ENCODE measurements around the gene IL17REL.

Gene IL17REL

DNA sequence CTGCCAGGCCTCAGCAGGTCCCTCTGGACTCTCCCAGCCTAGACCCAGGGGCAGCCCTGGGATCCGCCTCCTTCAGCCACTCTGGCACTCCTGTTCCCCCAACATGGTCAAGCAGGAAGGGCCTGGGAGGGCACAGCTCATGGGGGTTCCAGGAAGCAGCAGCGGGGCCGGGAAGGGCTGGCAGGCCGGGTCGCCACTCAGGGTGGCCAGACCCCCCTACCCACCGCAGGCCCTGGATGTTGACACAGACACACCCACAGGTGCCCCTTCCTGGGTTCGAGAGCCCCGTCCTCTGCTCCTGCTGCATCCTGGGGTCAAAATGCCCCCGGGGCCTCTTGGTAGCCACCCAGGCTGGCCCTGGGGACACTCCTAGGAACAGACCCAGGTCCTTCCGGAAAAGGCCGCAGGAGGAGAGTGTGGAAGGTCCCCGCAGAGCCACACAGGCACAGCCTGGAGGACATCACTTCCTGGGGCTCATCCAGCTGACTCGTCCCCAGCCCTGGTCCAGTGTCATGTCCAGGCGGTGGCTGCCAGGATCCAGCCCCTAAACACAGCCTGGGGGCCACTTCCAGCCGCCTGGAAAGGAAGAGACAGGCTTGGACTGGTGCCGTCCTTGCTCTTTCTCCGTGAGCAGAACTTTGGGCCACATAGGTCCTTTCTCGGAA, 58.8 kb downstream of the IL17REL start:
- H3K79me2 ChIP-seq (ENCODE audit: insufficient read depth, low read length): no peaks in the 10 kb centered on the region
- 0 out of 2 replicates have a peak, but pooled peaks cover 6% of the 10 kb centered on the region for H3K27me3 ChIP-seq (ENCODE audit: insufficient read depth, low read length)
- TF ChIP-seq, protein P1, sequence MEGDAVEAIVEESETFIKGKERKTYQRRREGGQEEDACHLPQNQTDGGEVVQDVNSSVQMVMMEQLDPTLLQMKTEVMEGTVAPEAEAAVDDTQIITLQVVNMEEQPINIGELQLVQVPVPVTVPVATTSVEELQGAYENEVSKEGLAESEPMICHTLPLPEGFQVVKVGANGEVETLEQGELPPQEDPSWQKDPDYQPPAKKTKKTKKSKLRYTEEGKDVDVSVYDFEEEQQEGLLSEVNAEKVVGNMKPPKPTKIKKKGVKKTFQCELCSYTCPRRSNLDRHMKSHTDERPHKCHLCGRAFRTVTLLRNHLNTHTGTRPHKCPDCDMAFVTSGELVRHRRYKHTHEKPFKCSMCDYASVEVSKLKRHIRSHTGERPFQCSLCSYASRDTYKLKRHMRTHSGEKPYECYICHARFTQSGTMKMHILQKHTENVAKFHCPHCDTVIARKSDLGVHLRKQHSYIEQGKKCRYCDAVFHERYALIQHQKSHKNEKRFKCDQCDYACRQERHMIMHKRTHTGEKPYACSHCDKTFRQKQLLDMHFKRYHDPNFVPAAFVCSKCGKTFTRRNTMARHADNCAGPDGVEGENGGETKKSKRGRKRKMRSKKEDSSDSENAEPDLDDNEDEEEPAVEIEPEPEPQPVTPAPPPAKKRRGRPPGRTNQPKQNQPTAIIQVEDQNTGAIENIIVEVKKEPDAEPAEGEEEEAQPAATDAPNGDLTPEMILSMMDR (IDR thresholded peaks at IDR 0.05; ENCODE audit: low read length): no peak
- no peak for TF ChIP-seq EZH2 (IDR thresholded peaks at IDR 0.05; ENCODE audit: borderline replicate concordance, low read length)
- no peak overlapping the region for H3K4me3 ChIP-seq (ENCODE audit: low read depth, low read length, poor library complexity, severe bottlenecking)
- no peaks in the 10 kb centered on the region for H3K4me1 ChIP-seq (ENCODE audit: insufficient read depth, low read length, severe bottlenecking)
- H3K9me3 ChIP-seq (ENCODE audit: low read length): no peaks in the 10 kb centered on the region
- H2AFZ ChIP-seq (ENCODE audit: low read length): no peak overlapping the region
- no peaks in the 10 kb centered on the region for H3K36me3 ChIP-seq (ENCODE audit: insufficient read depth, low read length)
- no peak overlapping the region for H3K27ac ChIP-seq (ENCODE audit: low read depth, low read length, poor library complexity, severe bottlenecking)
- no peak overlapping the region for H3K4me2 ChIP-seq (ENCODE audit: low read length)
- H3K9me2 ChIP-seq (ENCODE audit: low read depth, low read length): no peaks in the 10 kb centered on the region
- H3K9ac ChIP-seq (ENCODE audit: low read length): no peak overlapping the region
- H4K20me1 ChIP-seq (ENCODE audit: insufficient read depth, low read length): no peaks in the 10 kb centered on the region
- no peaks in the 10 kb centered on the region for H3F3A ChIP-seq (ENCODE audit: insufficient read depth, low read length)

DNA sequence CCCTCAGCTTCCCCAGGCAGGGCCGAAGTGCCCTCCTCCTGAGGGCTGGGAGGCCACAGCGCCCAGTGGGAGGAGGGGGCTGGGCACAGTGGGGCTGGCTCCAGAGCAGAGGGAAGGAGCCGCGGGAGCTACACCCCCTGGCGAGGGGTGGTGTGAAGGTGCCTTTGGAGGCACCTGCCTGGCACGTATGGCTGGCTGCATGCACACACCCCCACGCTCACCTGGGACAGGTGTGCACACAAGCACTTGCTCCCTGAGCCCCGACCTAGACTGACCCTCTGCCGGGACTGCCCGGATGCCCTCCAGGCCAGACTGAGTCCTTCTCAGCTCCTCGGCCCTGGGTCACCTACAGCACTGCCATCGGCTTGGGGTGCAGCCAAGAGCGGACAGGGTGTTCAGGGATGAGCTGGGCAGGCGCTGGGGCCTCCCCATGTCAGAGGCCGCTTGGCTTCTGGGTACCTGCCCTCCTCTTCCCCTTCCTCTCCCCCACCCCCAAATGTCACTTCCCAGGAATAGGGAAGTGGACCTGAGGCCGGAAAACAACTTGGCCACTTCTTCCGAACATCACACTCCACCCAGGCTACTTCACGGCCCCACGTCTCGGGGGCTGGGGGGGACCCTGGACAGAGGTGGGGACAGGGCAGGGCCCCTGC, 59.4 kb downstream of the IL17REL start:
- Histone ChIP-seq H3K27me3 (ENCODE audit: insufficient read depth, low read length) (0 out of 2 replicates have a peak, but pooled peaks cover 6% of the 10 kb centered on the region), H3K9me2 (ENCODE audit: low read depth, low read length) (no peaks in the 10 kb centered on the region), H3F3A (ENCODE audit: insufficient read depth, low read length) (no peaks in the 10 kb centered on the region), H3K36me3 (ENCODE audit: insufficient read depth, low read length) (no peaks in the 10 kb centered on the region), H3K4me2 (ENCODE audit: low read length) (no peak overlapping the region), H3K27ac (ENCODE audit: low read depth, low read length, poor library complexity, severe bottlenecking) (no peak overlapping the region), H3K9me3 (ENCODE audit: low read length) (no peaks in the 10 kb centered on the region), H3K79me2 (ENCODE audit: insufficient read depth, low read length) (no peaks in the 10 kb centered on the region), H3K4me1 (ENCODE audit: insufficient read depth, low read length, severe bottlenecking) (no peaks in the 10 kb centered on the region), H4K20me1 (ENCODE audit: insufficient read depth, low read length) (no peaks in the 10 kb centered on the region), H2AFZ (ENCODE audit: low read length) (no peak overlapping the region), H3K4me3 (ENCODE audit: low read depth, low read length, poor library complexity, severe bottlenecking) (no peak overlapping the region), H3K9ac (ENCODE audit: low read length) (no peak overlapping the region)
- TF ChIP-seq, protein P1 (IDR thresholded peaks at IDR 0.05; ENCODE audit: low read length): no peak
- no peak for TF ChIP-seq EZH2 (IDR thresholded peaks at IDR 0.05; ENCODE audit: borderline replicate concordance, low read length)

DNA sequence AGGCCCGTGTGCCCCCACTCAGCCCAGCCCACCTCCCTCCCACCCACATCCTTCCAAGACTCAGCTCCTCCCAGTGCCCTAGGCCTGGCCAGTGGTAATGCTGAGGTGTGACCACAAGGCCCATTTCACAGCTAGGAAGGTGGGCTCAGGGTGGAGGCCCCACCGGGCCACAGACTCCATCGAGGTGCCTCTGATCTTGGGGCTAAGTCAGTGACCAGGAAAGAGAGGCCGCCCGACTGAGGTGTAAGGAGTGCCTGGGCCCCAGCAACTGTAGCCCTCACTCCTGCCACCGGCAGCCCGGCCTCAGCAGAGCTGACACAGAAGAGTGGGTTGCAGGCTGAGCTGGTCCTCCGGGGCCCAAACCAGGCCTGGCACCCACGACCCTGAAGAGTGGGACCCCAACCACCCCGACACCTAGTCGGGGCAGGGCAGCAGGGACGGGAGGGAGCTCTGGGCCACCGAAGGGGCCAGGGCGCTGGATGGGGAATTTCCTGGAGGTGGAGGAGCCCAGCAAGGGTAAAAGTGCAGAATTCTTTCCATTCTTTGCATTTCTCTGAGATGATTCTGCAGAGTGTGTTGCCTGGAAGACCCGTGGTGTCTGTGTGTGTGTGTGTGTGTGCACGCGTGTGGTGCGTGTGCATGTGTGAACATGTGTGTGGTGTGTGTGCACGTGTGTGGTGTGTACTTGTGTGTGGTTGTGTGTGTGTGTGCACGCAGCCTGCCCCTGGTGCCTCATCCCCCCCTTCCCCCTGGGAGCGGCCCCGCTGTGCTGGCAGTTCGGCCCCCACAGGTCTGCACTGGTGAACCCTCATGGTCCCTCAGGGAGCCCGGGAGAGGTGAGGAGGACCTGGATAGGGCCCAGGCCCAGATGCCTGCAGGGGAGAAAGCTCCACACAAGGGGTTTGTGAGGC, 60.3 kb downstream of the IL17REL start:
- no peak for TF ChIP-seq EZH2 (IDR thresholded peaks at IDR 0.05; ENCODE audit: borderline replicate concordance, low read length)
- TF ChIP-seq, protein P1 (IDR thresholded peaks at IDR 0.05; ENCODE audit: low read length): no peak
- Histone ChIP-seq H3K9me2 (ENCODE audit: low read depth, low read length) (no peaks in the 10 kb centered on the region), H2AFZ (ENCODE audit: low read length) (no peak overlapping the region), H3K36me3 (ENCODE audit: insufficient read depth, low read length) (no peaks in the 10 kb centered on the region), H3F3A (ENCODE audit: insufficient read depth, low read length) (no peaks in the 10 kb centered on the region), H4K20me1 (ENCODE audit: insufficient read depth, low read length) (no peaks in the 10 kb centered on the region), H3K27ac (ENCODE audit: low read depth, low read length, poor library complexity, severe bottlenecking) (no peak overlapping the region), H3K79me2 (ENCODE audit: insufficient read depth, low read length) (no peaks in the 10 kb centered on the region), H3K9me3 (ENCODE audit: low read length) (no peaks in the 10 kb centered on the region), H3K4me2 (ENCODE audit: low read length) (no peak overlapping the region), H3K4me3 (ENCODE audit: low read depth, low read length, poor library complexity, severe bottlenecking) (no peak overlapping the region), H3K9ac (ENCODE audit: low read length) (no peak overlapping the region), H3K27me3 (ENCODE audit: insufficient read depth, low read length) (0 out of 2 replicates have a peak, but pooled peaks cover 6% of the 10 kb centered on the region), H3K4me1 (ENCODE audit: insufficient read depth, low read length, severe bottlenecking) (no peaks in the 10 kb centered on the region)

All from OCI-LY1 (cell line).